Type B pancreatic cell (in vitro differentiated cells): ENCODE results near the gene SLC16A9. TPM values are rescaled to one million over a fixed set of nuclear protein-coding genes. Genes with fewer than 3 reads are reported as not detected.

Source experiments
- DNase-seq: peaks from one replicate; pipeline ENCODE4 v3.0.0; 2021; ENCODE audit warnings: mixed read lengths; ENCODE audit not compliant: unreplicated experiment; ENCODE audit errors: extremely low spot score
- H3K27ac Mint-ChIP-seq: 2 replicates; pipeline ENCODE4 v1.8.0; 2021; ENCODE audit warnings: mild to moderate bottlenecking, mixed read lengths
- H3K27me3 Mint-ChIP-seq: 2 replicates; pipeline ENCODE4 v1.8.0; 2021; ENCODE audit warnings: mixed read lengths
- H3K36me3 Mint-ChIP-seq: 2 replicates; pipeline ENCODE4 v1.8.0; 2021; ENCODE audit warnings: mixed read lengths
- H3K4me1 Mint-ChIP-seq: one replicate; pipeline ENCODE4 v1.8.0; 2021; ENCODE audit warnings: mixed read lengths; ENCODE audit not compliant: unreplicated experiment
- H3K4me3 Mint-ChIP-seq: 2 replicates; pipeline ENCODE4 v1.8.0; 2021; ENCODE audit warnings: mild to moderate bottlenecking, mixed read lengths
- H3K9me3 Mint-ChIP-seq: 2 replicates; pipeline ENCODE4 v1.8.0; 2021; ENCODE audit warnings: mixed read lengths
- total RNA-seq: library from RNA; stranded (reverse); gene quantifications from 2 replicates; pipeline ENCODE4 v1.2.1, GENCODE V29; 2021; ENCODE audit warnings: low replicate concordance
- TF ChIP-seq, protein P1 (sequence below): fragments of 200-600 bp; sonication (generic); conservative IDR thresholded peaks from 2 replicates; pipeline ENCODE4 v1.5.0; 2021; ENCODE audit warnings: antibody characterized with exemption, mild to moderate bottlenecking

The SLC16A9 gene
- total RNA-seq, 1 donor from 2014 or later, result 18.2 TPM

- H3K36me3 Mint-ChIP-seq, result no peaks in the 10 kb centered on the region
- H3K9me3 Mint-ChIP-seq, result no peaks in the 10 kb centered on the region
- H3K27me3 Mint-ChIP-seq, result no peaks in the 10 kb centered on the region
- H3K4me3 Mint-ChIP-seq, result no peak overlapping the region
- TF ChIP-seq, protein P1, sequence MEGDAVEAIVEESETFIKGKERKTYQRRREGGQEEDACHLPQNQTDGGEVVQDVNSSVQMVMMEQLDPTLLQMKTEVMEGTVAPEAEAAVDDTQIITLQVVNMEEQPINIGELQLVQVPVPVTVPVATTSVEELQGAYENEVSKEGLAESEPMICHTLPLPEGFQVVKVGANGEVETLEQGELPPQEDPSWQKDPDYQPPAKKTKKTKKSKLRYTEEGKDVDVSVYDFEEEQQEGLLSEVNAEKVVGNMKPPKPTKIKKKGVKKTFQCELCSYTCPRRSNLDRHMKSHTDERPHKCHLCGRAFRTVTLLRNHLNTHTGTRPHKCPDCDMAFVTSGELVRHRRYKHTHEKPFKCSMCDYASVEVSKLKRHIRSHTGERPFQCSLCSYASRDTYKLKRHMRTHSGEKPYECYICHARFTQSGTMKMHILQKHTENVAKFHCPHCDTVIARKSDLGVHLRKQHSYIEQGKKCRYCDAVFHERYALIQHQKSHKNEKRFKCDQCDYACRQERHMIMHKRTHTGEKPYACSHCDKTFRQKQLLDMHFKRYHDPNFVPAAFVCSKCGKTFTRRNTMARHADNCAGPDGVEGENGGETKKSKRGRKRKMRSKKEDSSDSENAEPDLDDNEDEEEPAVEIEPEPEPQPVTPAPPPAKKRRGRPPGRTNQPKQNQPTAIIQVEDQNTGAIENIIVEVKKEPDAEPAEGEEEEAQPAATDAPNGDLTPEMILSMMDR, result no peak
- H3K4me1 Mint-ChIP-seq, result no peaks in the 10 kb centered on the region
- no peak overlapping the region for H3K27ac Mint-ChIP-seq
- DNase-seq, result no peak
These were observed 74.0 kb downstream of the SLC16A9 start for GRCh38 chr10:59635502-59636290.

- Mint-ChIP-seq H3K4me3 (no peak overlapping the region), H3K27ac (no peak overlapping the region), H3K9me3 (no peaks in the 10 kb centered on the region), H3K27me3 (peaks cover 3% of the 10 kb centered on the region), H3K4me1 (no peaks in the 10 kb centered on the region), H3K36me3 (no peaks in the 10 kb centered on the region)
- DNase-seq, result no peak
- TF ChIP-seq, protein P1, result no peak
These were observed 75.5 kb downstream of the SLC16A9 start for GRCh38 chr10:59634102-59634501.

DNA sequence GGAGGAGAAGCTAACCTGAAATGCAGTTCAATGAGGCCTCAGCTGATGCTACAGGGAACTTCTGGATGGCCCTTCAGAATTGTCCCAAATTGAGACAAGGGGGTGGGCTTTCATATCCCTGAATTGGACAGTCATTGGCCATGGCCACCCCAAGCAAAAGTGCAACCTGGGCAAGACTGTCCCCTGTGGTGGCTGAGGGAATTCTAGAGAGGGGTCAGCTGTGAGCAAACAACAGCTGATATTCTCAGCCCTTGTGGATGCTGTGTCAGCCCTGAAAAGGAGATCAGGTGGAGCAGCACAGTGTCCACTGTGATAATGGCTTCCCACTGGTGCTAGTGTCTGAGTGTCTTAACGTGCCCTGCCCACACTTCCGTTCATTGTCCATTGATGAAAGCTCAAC is 76.6 kb downstream of the SLC16A9 start:
- Mint-ChIP-seq H3K27ac (no peak overlapping the region), H3K27me3 (peaks cover 3% of the 10 kb centered on the region), H3K9me3 (no peaks in the 10 kb centered on the region), H3K4me3 (no peak overlapping the region), H3K36me3 (no peaks in the 10 kb centered on the region), H3K4me1 (no peaks in the 10 kb centered on the region)
- TF ChIP-seq, protein P1, result no peak
- no peak for DNase-seq

- DNase-seq, result no peak
- TF ChIP-seq, protein P1, result no peak
- peaks cover 3% of the 10 kb centered on the region for H3K27me3 Mint-ChIP-seq
- H3K4me1 Mint-ChIP-seq, result no peaks in the 10 kb centered on the region
- no peaks in the 10 kb centered on the region for H3K36me3 Mint-ChIP-seq
- no peaks in the 10 kb centered on the region for H3K9me3 Mint-ChIP-seq
- no peak overlapping the region for H3K27ac Mint-ChIP-seq
- no peak overlapping the region for H3K4me3 Mint-ChIP-seq
These were observed 77.5 kb downstream of the SLC16A9 start for GRCh38 chr10:59631882-59632807.

DNA sequence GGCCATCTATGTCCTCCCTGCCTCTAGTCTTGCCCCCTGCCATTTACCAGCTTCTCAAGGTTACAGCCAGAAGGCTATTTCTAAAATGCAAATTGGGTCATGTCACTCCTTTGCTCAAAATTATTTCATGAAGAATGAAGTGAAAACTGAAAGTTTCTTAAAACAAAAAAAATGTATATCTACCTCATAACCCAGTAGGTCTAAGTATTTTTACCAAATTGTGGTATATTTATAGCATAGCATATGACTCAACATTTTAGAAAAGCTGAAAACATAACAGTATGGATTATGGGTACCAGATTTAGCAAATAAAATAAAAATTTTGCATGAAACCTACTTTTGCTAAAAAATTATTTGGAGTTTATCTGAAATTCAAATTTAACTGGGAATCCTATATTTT is 78.4 kb downstream of the SLC16A9 start:
- H3K27me3 Mint-ChIP-seq, result peaks cover 3% of the 10 kb centered on the region
- no peak overlapping the region for H3K27ac Mint-ChIP-seq
- no peaks in the 10 kb centered on the region for H3K9me3 Mint-ChIP-seq
- TF ChIP-seq, protein P1, result no peak
- no peaks in the 10 kb centered on the region for H3K36me3 Mint-ChIP-seq
- DNase-seq, result no peak
- no peak overlapping the region for H3K4me3 Mint-ChIP-seq
- H3K4me1 Mint-ChIP-seq, result peaks cover 9% of the 10 kb centered on the region
